ENCODE data around the gene BCAS3.
"Not testable (repeated sequence)": the region's sequence is repeated elsewhere in the genome, so short reads cannot be mapped to it uniquely, and the experiment has no call there.

The BCAS3 gene

GRCh38 chr17:60677308-60678117 is at the start of gene BCAS3:
Gene BCAS3, plus strand, starts transcription at chr17:60677851.
- DNase-seq (ENCODE audit: low spot score) = peak; percentile 99

GRCh38 chr17:60628252-60628889 is 49.3 kb upstream of the BCAS3 start:
- DNase-seq (ENCODE audit: low spot score) = no peak

- no peak for DNase-seq (ENCODE audit: low spot score)
Measured at GRCh38 chr17:60629120-60629519, 48.5 kb upstream of the BCAS3 start.

GRCh38 chr17:60630352-60630751 is 47.3 kb upstream of the BCAS3 start:
- no peak for DNase-seq (ENCODE audit: low spot score)

- no peak for DNase-seq (ENCODE audit: low spot score)
Measured at GRCh38 chr17:60631119-60631518, 46.5 kb upstream of the BCAS3 start.

GRCh38 chr17:60637683-60638082 is 40.0 kb upstream of the BCAS3 start:
- DNase-seq (ENCODE audit: low spot score) = no peak

- DNase-seq (ENCODE audit: low spot score) = no peak
Measured at GRCh38 chr17:60639019-60639330, 38.7 kb upstream of the BCAS3 start.

GRCh38 chr17:60640503-60640902 is 37.1 kb upstream of the BCAS3 start:
- no peak for DNase-seq (ENCODE audit: low spot score)

- no peak for DNase-seq (ENCODE audit: low spot score)
Measured at GRCh38 chr17:60641126-60641525, 36.5 kb upstream of the BCAS3 start.

GRCh38 chr17:60641810-60642220 is 35.8 kb upstream of the BCAS3 start:
- peak; percentile 65 for DNase-seq (ENCODE audit: low spot score)

- no peak for DNase-seq (ENCODE audit: low spot score)
Measured at GRCh38 chr17:60645918-60646523, 31.6 kb upstream of the BCAS3 start.

GRCh38 chr17:60646701-60647100 is 30.9 kb upstream of the BCAS3 start:
- DNase-seq (ENCODE audit: low spot score) = no peak

- no peak for DNase-seq (ENCODE audit: low spot score)
Measured at GRCh38 chr17:60647705-60648104, 29.9 kb upstream of the BCAS3 start.

GRCh38 chr17:60652454-60653247 is 25.0 kb upstream of the BCAS3 start:
- no peak for DNase-seq (ENCODE audit: low spot score)

GRCh38 chr17:60653569-60653968 is 24.1 kb upstream of the BCAS3 start:
- DNase-seq (ENCODE audit: low spot score) = no peak

- DNase-seq (ENCODE audit: low spot score) = no peak
Measured at GRCh38 chr17:60656499-60656898, 21.2 kb upstream of the BCAS3 start.

- DNase-seq (ENCODE audit: low spot score) = no peak
Measured at GRCh38 chr17:60659156-60659555, 18.5 kb upstream of the BCAS3 start.

- DNase-seq (ENCODE audit: low spot score) = no peak
Measured at GRCh38 chr17:60661489-60661888, 16.2 kb upstream of the BCAS3 start.

GRCh38 chr17:60664022-60664421 is 13.6 kb upstream of the BCAS3 start:
- DNase-seq (ENCODE audit: low spot score) = no peak

- DNase-seq (ENCODE audit: low spot score) = no peak
Measured at GRCh38 chr17:60665602-60666001, 12.0 kb upstream of the BCAS3 start.

GRCh38 chr17:60668741-60669140 is 8.9 kb upstream of the BCAS3 start:
- DNase-seq (ENCODE audit: low spot score) = not testable (repeated sequence)

- DNase-seq (ENCODE audit: low spot score) = no peak
Measured at GRCh38 chr17:60671482-60671881, 6.2 kb upstream of the BCAS3 start.

GRCh38 chr17:60674637-60675036 is 3.0 kb upstream of the BCAS3 start:
- DNase-seq (ENCODE audit: low spot score) = not testable (repeated sequence)

Data from AG08396 (cell line).